SK-N-SH (cell line): ENCODE data around the gene TFPI. TPM values are rescaled to one million over a fixed set of nuclear protein-coding genes. Genes with fewer than 3 reads are reported as not detected.
A peak's percentile ranks its signal among the peaks of the same experiment; 100 is the strongest.

Source experiments
- CTCF ChIA-PET: fragments of 300-600, 350-600 bp; formaldehyde crosslinking; extraction: SDS; loops from one replicate; lab custom pipeline; 2021; lab: Yijun Ruan, JAX
- POLR2A ChIA-PET: fragments of 350-600 bp; sonication (Branson Sonifier 250); formaldehyde crosslinking; extraction: SDS; loops from one replicate; lab custom pipeline; 2020; ENCODE audit warnings: antibody characterized with exemption, inconsistent platforms; lab: Yijun Ruan, JAX
- DNase-seq: peaks from one replicate; pipeline ENCODE4 v3.0.0; 2012
- H2AFZ ChIP-seq: fragments of 200-600 bp; sonication (generic); 2 replicates; pipeline ENCODE4 v1.8.1; 2016; ENCODE audit warnings: antibody characterized with exemption, mild to moderate bottlenecking, low read depth
- H3F3A ChIP-seq: fragments of 200-600 bp; sonication (generic); replicated peaks from 2 replicates; pipeline ENCODE3; 2016; ENCODE audit warnings: antibody characterized with exemption, mild to moderate bottlenecking; ENCODE audit not compliant: insufficient read depth
- H3K27ac ChIP-seq, 2 experiments: fragments of 200-500 bp in 1 of 2; fragments of 200-600 bp in 1 of 2; sonication (Bioruptor generic) in 1 of 2; sonication (generic), shearing (Covaris generic) in 1 of 2; 2 replicates each; pipeline versions ENCODE4 v1.5.1 to v1.6.1; 2014 to 2016; ENCODE audit warnings: low read depth in 2 of 2, inconsistent platforms in 1 of 2, low read length in 1 of 2, mild to moderate bottlenecking in 1 of 2, mixed read lengths in 1 of 2
- H3K27me3 ChIP-seq: fragments of 200-600 bp; sonication (generic), shearing (Covaris generic); 2 replicates; pipeline ENCODE4 v1.6.1; 2016; ENCODE audit warnings: mixed run types; ENCODE audit not compliant: insufficient read depth
- H3K36me3 ChIP-seq, 2 experiments: fragments of 200-500 bp in 1 of 2; fragments of 200-600 bp in 1 of 2; sonication (Bioruptor generic) in 1 of 2; sonication (generic) in 1 of 2; replicated peaks in 1 of 2; 2 replicates each; pipeline versions ENCODE3 to v1.5.1; 2014 to 2016; ENCODE audit warnings: low read length in 1 of 2, mild to moderate bottlenecking in 1 of 2; ENCODE audit not compliant: insufficient read depth in 2 of 2, control insufficient read depth in 1 of 2
- H3K4me1 ChIP-seq, 2 experiments: fragments of 200-500 bp in 1 of 2; fragments of 200-600 bp in 1 of 2; sonication (Bioruptor generic) in 1 of 2; sonication (generic), shearing (Covaris generic) in 1 of 2; 2 replicates each; pipeline versions ENCODE4 v1.5.1 to v1.6.1; 2014 to 2016; ENCODE audit warnings: low read depth in 1 of 2, low read length in 1 of 2, mixed run types in 1 of 2; ENCODE audit not compliant: insufficient read depth in 2 of 2, control insufficient read depth in 1 of 2
- H3K4me2 ChIP-seq: fragments of 200-600 bp; sonication (generic), shearing (Covaris generic); 2 replicates; pipeline ENCODE4 v1.6.1; 2017; ENCODE audit warnings: mixed run types
- H3K4me3 ChIP-seq, 2 experiments: fragments of 200-500 bp in 1 of 2; fragments of 200-600 bp in 1 of 2; sonication (Bioruptor generic) in 1 of 2; sonication (generic), shearing (Covaris generic) in 1 of 2; 2 replicates each; pipeline versions ENCODE4 v1.5.1 to v1.8.1; 2014 to 2016; ENCODE audit warnings: low read depth in 2 of 2, inconsistent platforms in 1 of 2, low read length in 1 of 2, mild to moderate bottlenecking in 1 of 2, mixed read lengths in 1 of 2, moderate library complexity in 1 of 2
- H3K79me2 ChIP-seq: fragments of 200-600 bp; sonication (generic); 2 replicates; pipeline ENCODE4 v1.8.1; 2017; ENCODE audit warnings: mild to moderate bottlenecking; ENCODE audit not compliant: insufficient read depth
- H3K9ac ChIP-seq: fragments of 200-600 bp; sonication (generic); 2 replicates; pipeline ENCODE4 v1.6.1; 2017; ENCODE audit warnings: mixed run types
- H3K9me2 ChIP-seq: fragments of 200-600 bp; sonication (generic); 2 replicates; pipeline ENCODE4 v1.6.1; 2017; ENCODE audit warnings: mixed run types
- H3K9me3 ChIP-seq: fragments of 200-600 bp; sonication (generic); 2 replicates; pipeline ENCODE4 v1.6.1; 2017; ENCODE audit warnings: mixed run types, mild to moderate bottlenecking, moderate library complexity
- H4K20me1 ChIP-seq: fragments of 200-600 bp; sonication (generic); 2 replicates; pipeline ENCODE4 v1.6.1; 2017; ENCODE audit warnings: mild to moderate bottlenecking, mixed run types; ENCODE audit not compliant: insufficient read depth
- YY1 ChIP-seq: IDR thresholded peaks from 2 replicates; pipeline ENCODE4 v1.4.0; 2012; ENCODE audit warnings: low read depth, mild to moderate bottlenecking
- WGBS: methylation state at CpG from one replicate; pipeline ENCODE4 v1.1.6; 2017; ENCODE audit warnings: low lambda C conversion rate; 5-methylcytosine and 5-hydroxymethylcytosine counted together
- polyA plus RNA-seq, 3 experiments: library from polyadenylated mRNA; depleted of rRNA; stranded (reverse); fragments of >200 nt; gene quantifications; 2 replicates each; pipeline ENCODE4 v1.2.3, GENCODE V29; 2012
- TF ChIP-seq, protein P1 (sequence below): fragments of 150-350 bp; IDR thresholded peaks from 2 replicates; pipeline ENCODE4 v1.6.1; 2017; ENCODE audit warnings: antibody characterized with exemption, low read length, low read depth, borderline replicate concordance
- TF ChIP-seq, protein P2 (sequence below): IDR thresholded peaks from 2 replicates; pipeline ENCODE4; 2012
- TF ChIP-seq, protein P3 (sequence below): IDR thresholded peaks from 2 replicates; pipeline ENCODE4 v1.4.0; 2012; ENCODE audit warnings: low read depth, borderline replicate concordance
- TF ChIP-seq, protein P4 (sequence below): IDR thresholded peaks from 2 replicates; pipeline ENCODE4 v1.6.1; 2012; ENCODE audit warnings: mild to moderate bottlenecking, low read depth, low read length, moderate library complexity

TFPI gene
- polyA plus RNA-seq, 1 of the 3 experiments (the other 2 are of a cell fraction) = 2.1 TPM

DNA sequence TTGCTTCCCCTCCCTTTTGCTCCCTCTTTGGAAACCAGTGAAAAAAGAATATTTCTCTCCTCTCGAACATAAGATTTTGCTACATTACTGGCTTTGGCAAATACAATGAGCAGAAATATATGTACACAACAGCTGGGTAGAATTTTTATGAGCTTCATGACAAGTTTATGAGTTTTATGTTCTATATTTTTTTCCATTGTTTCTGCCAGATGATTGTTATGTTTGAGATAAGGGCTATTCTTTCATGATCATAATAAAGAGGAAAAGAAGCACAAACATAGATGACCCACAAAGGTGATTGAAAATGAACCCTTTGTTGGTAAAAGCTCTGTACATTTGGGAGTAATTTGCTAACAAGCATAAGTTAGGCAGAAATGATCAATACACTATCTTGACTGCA lies 14.8 kb upstream of the TFPI start:
- no peak overlapping the region for H3K9ac ChIP-seq
- POLR2A ChIA-PET = no interaction called here

DNA sequence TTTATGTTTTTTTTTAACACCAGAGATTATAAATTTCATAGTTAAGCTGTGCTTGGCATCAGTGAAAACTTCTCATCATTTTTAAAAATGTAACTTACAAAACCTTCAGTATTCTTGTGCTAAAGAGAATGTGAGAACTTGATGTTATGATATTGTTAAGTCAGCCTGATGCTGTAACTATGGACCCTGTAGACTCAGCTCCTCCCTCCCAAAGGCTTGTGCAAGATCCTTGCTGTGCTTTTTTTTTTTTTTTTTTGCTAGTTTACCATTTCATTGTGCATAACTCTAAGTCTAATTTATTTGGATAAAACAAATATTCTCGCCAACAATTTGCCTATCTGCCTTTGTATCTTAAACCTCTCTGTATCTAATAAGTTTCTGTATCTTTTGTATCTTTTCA lies 12.9 kb upstream of the TFPI start:
- H3F3A ChIP-seq = no peaks in the 10 kb centered on the region
- WGBS = 77% methylated on average over 1 of the region's 1 CpG
- no peak overlapping the region for H3K9ac ChIP-seq
- no peak overlapping the region for H3K27ac ChIP-seq
- H3K9me3 ChIP-seq = no peaks in the 10 kb centered on the region
- H4K20me1 ChIP-seq = no peaks in the 10 kb centered on the region
- H3K4me2 ChIP-seq = no peak overlapping the region
- H3K27me3 ChIP-seq = no peaks in the 10 kb centered on the region
- no peak for DNase-seq
- H3K36me3 ChIP-seq = no peaks in the 10 kb centered on the region
- ChIA-PET CTCF (interaction anchor here (0.7 to 3.1 kb wide), 5 partner anchors 15 to 69 kb away, joined by 3 to 16 read pairs (median 4); no protein-coding TSS in a partner anchor), POLR2A (no interaction called here)
- TF ChIP-seq YY1 = no peak
- TF ChIP-seq, protein P1, sequence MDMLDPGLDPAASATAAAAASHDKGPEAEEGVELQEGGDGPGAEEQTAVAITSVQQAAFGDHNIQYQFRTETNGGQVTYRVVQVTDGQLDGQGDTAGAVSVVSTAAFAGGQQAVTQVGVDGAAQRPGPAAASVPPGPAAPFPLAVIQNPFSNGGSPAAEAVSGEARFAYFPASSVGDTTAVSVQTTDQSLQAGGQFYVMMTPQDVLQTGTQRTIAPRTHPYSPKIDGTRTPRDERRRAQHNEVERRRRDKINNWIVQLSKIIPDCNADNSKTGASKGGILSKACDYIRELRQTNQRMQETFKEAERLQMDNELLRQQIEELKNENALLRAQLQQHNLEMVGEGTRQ = no peak
- TF ChIP-seq, protein P2, sequence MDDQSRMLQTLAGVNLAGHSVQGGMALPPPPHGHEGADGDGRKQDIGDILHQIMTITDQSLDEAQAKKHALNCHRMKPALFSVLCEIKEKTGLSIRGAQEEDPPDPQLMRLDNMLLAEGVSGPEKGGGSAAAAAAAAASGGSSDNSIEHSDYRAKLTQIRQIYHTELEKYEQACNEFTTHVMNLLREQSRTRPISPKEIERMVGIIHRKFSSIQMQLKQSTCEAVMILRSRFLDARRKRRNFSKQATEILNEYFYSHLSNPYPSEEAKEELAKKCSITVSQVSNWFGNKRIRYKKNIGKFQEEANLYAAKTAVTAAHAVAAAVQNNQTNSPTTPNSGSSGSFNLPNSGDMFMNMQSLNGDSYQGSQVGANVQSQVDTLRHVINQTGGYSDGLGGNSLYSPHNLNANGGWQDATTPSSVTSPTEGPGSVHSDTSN = no peak
- TF ChIP-seq, protein P3, sequence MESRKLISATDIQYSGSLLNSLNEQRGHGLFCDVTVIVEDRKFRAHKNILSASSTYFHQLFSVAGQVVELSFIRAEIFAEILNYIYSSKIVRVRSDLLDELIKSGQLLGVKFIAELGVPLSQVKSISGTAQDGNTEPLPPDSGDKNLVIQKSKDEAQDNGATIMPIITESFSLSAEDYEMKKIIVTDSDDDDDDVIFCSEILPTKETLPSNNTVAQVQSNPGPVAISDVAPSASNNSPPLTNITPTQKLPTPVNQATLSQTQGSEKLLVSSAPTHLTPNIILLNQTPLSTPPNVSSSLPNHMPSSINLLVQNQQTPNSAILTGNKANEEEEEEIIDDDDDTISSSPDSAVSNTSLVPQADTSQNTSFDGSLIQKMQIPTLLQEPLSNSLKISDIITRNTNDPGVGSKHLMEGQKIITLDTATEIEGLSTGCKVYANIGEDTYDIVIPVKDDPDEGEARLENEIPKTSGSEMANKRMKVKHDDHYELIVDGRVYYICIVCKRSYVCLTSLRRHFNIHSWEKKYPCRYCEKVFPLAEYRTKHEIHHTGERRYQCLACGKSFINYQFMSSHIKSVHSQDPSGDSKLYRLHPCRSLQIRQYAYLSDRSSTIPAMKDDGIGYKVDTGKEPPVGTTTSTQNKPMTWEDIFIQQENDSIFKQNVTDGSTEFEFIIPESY = no peak
- H2AFZ ChIP-seq = 0 out of 2 replicates have a peak overlapping the region, but pooled peaks have one; percentile 26
- H3K79me2 ChIP-seq = no peaks in the 10 kb centered on the region
- H3K4me3 ChIP-seq = no peak overlapping the region
- H3K9me2 ChIP-seq = no peaks in the 10 kb centered on the region
- peaks cover 0 to 2% of the 10 kb centered on the region in 2 experiments; a peak in 2 of 4 replicates for H3K4me1 ChIP-seq

More for the DNA sequence above, 14.8 kb upstream of the TFPI start:
- TF ChIP-seq, protein P4, sequence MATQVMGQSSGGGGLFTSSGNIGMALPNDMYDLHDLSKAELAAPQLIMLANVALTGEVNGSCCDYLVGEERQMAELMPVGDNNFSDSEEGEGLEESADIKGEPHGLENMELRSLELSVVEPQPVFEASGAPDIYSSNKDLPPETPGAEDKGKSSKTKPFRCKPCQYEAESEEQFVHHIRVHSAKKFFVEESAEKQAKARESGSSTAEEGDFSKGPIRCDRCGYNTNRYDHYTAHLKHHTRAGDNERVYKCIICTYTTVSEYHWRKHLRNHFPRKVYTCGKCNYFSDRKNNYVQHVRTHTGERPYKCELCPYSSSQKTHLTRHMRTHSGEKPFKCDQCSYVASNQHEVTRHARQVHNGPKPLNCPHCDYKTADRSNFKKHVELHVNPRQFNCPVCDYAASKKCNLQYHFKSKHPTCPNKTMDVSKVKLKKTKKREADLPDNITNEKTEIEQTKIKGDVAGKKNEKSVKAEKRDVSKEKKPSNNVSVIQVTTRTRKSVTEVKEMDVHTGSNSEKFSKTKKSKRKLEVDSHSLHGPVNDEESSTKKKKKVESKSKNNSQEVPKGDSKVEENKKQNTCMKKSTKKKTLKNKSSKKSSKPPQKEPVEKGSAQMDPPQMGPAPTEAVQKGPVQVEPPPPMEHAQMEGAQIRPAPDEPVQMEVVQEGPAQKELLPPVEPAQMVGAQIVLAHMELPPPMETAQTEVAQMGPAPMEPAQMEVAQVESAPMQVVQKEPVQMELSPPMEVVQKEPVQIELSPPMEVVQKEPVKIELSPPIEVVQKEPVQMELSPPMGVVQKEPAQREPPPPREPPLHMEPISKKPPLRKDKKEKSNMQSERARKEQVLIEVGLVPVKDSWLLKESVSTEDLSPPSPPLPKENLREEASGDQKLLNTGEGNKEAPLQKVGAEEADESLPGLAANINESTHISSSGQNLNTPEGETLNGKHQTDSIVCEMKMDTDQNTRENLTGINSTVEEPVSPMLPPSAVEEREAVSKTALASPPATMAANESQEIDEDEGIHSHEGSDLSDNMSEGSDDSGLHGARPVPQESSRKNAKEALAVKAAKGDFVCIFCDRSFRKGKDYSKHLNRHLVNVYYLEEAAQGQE = no peak
- TF ChIP-seq, protein P3 = no peak
- no peak overlapping the region for H3K4me2 ChIP-seq
- CTCF ChIA-PET = interaction anchor here (0.9 to 3.1 kb wide), 6 partner anchors 8 to 1843 kb away, joined by 3 to 16 read pairs (median 4); no protein-coding TSS in a partner anchor
- no peak overlapping the region for H3K4me3 ChIP-seq
- no peak for DNase-seq
- H3K9me3 ChIP-seq = 0 out of 2 replicates have a peak, but pooled peaks cover 6% of the 10 kb centered on the region
- no peaks in the 10 kb centered on the region for H4K20me1 ChIP-seq
- H3K27ac ChIP-seq = no peak overlapping the region
- no peaks in the 10 kb centered on the region for H3K79me2 ChIP-seq
- no peaks in the 10 kb centered on the region for H3F3A ChIP-seq
- H3K36me3 ChIP-seq = peaks cover 0 to 6% of the 10 kb centered on the region in 2 experiments
- no peak overlapping the region for H2AFZ ChIP-seq
- H3K9me2 ChIP-seq = no peaks in the 10 kb centered on the region
- H3K4me1 ChIP-seq = peaks cover 0 to 2% of the 10 kb centered on the region in 2 experiments; a peak in 2 of 4 replicates
- no peaks in the 10 kb centered on the region for H3K27me3 ChIP-seq
- 90% methylated on average over 1 of the region's 1 CpG for WGBS
